HepG2 (cell line): ENCODE data around the gene CCDC70. TPM values are rescaled to one million over a fixed set of nuclear protein-coding genes. Genes with fewer than 3 reads are reported as not detected.

Experiments
- ATAC-seq: fragments of 200-7000 bp; cut with Tn5 transposase; 3 replicates; pipeline ENCODE4 v1.9.1; 2020; ENCODE audit warnings: mild to moderate bottlenecking, moderate library complexity
- BruUV-seq: library from RNA; stranded (reverse); fragments of 400-500 nt; replicated peaks from 2 replicates; lab custom pipeline; 2021; lab: Mats Ljungman, UMichigan
- CTCF ChIA-PET: fragments of 300-600 bp; formaldehyde crosslinking; extraction: SDS; loops from one replicate; lab custom pipeline; 2021; ENCODE audit warnings: low total read pairs, inconsistent platforms, low intra/inter-chr PET ratio; lab: Yijun Ruan, JAX
- POLR2A ChIA-PET: fragments of 350-600 bp; sonication (Branson Sonifier 250); formaldehyde crosslinking; loops from one replicate; lab custom pipeline; 2020; ENCODE audit warnings: antibody characterized with exemption, inconsistent platforms; lab: Yijun Ruan, JAX
- DNase-seq: peaks from one replicate; pipeline ENCODE4 v3.0.0-alpha.2; 2015; ENCODE audit warnings: low spot score
- FAIRE-seq: peaks from 3 replicates; lab custom pipeline; 2011; peaks lifted over from hg19 to GRCh38; lab: Jason Lieb, UNC
- H2AFZ ChIP-seq: one replicate; pipeline ENCODE4 v1.6.1; 2011; ENCODE audit warnings: low read length, inconsistent platforms
- H3K27ac ChIP-seq: fragments of 300-600 bp; 3 replicates; pipeline ENCODE4 v1.8.0; 2011; ENCODE audit warnings: mixed run types, mild to moderate bottlenecking, mixed read lengths, low read length, inconsistent platforms; ENCODE audit not compliant: insufficient read depth; ENCODE audit errors: extremely low read length
- H3K27me3 ChIP-seq, 2 experiments: fragments of 200-600 bp in 1 of 2; 2 replicates in 1 of 2; 3 replicates in 1 of 2; pipeline versions ENCODE4 v1.6.0 to v1.8.0; 2011; ENCODE audit warnings: low read length in 2 of 2, mild to moderate bottlenecking in 2 of 2, moderate library complexity in 2 of 2, inconsistent platforms in 1 of 2; ENCODE audit not compliant: insufficient read depth in 2 of 2, control insufficient read depth in 1 of 2
- H3K36me3 ChIP-seq, 2 experiments: fragments of 200-600 bp in 1 of 2; replicated peaks in 1 of 2; 2 replicates in 1 of 2; 3 replicates in 1 of 2; pipeline versions ENCODE4 v1.5.1 to v1.8.0; 2011; ENCODE audit warnings: low read length in 2 of 2, inconsistent platforms in 1 of 2; ENCODE audit not compliant: insufficient read depth in 2 of 2, control insufficient read depth in 1 of 2
- H3K4me1 ChIP-seq: 2 replicates; pipeline ENCODE4 v1.5.1; 2012; ENCODE audit warnings: low read length, inconsistent platforms; ENCODE audit not compliant: insufficient read depth
- H3K4me2 ChIP-seq: 2 replicates; pipeline ENCODE4 v1.6.0; 2011; ENCODE audit warnings: low read depth, low read length, inconsistent platforms
- H3K4me3 ChIP-seq, 3 experiments: fragments of 200-600 bp in 1 of 3; sonication (generic), shearing (Covaris generic) in 1 of 3; replicated peaks in 1 of 3; 2 replicates each; pipeline ENCODE4 v1.5.1; 2011 to 2016; ENCODE audit warnings: low read length in 3 of 3, inconsistent platforms in 2 of 3, low read depth in 2 of 3, mild to moderate bottlenecking in 2 of 3, control low read depth in 1 of 3, mixed read lengths in 1 of 3; ENCODE audit not compliant: insufficient read depth in 1 of 3
- H3K79me2 ChIP-seq: one replicate; pipeline ENCODE4 v1.6.1; 2011; ENCODE audit warnings: low read length, inconsistent platforms; ENCODE audit not compliant: insufficient read depth
- H3K9ac ChIP-seq: 2 replicates; pipeline ENCODE4 v1.6.0; 2011; ENCODE audit warnings: mild to moderate bottlenecking, low read depth, low read length, inconsistent platforms; ENCODE audit not compliant: insufficient read depth
- H3K9me3 ChIP-seq: 2 replicates; pipeline ENCODE4 v1.5.1; 2012; ENCODE audit warnings: mild to moderate bottlenecking, low read length
- H4K20me1 ChIP-seq: 2 replicates; pipeline ENCODE4 v1.6.0; 2011; ENCODE audit warnings: inconsistent platforms, mild to moderate bottlenecking, low read length, moderate library complexity; ENCODE audit not compliant: insufficient read depth
- EEA1 ChIP-seq: sonication (generic); formaldehyde crosslinking; IDR thresholded peaks from 2 replicates; pipeline ENCODE4 v1.5.1; 2020; ENCODE audit warnings: mild to moderate bottlenecking, missing genetic modification reagents, borderline replicate concordance
- MIER3 ChIP-seq: IDR thresholded peaks from 2 replicates; pipeline ENCODE4 v1.6.1; 2016; ENCODE audit warnings: missing compliant biosample characterization, borderline replicate concordance
- NRL ChIP-seq: sonication (generic); formaldehyde crosslinking; IDR thresholded peaks from 2 replicates; pipeline ENCODE4 v1.5.0; 2020; ENCODE audit warnings: missing genetic modification reagents, mild to moderate bottlenecking, moderate library complexity, borderline replicate concordance
- PAF1 ChIP-seq: IDR thresholded peaks from 2 replicates; pipeline ENCODE4 v1.6.1; 2016; ENCODE audit warnings: missing genetic modification reagents, missing compliant biosample characterization
- RFXANK ChIP-seq: IDR thresholded peaks from 2 replicates; pipeline ENCODE4 v1.6.1; 2016
- SRSF1 ChIP-seq: fragments of 200-400 bp; formaldehyde crosslinking; optimal IDR thresholded peaks from 2 replicates; pipeline ENCODE3; 2017; ENCODE audit warnings: mild to moderate bottlenecking, low read depth, low read length, moderate library complexity
- U2AF2 ChIP-seq: fragments of 200-400 bp; formaldehyde crosslinking; IDR thresholded peaks from 2 replicates; pipeline ENCODE4 v1.6.1; 2017; ENCODE audit warnings: low read depth, mild to moderate bottlenecking, low read length
- ZFP90 ChIP-seq: sonication (generic); formaldehyde crosslinking; IDR thresholded peaks from 2 replicates; pipeline ENCODE4 v1.8.0; 2022; ENCODE audit warnings: missing genetic modification reagents, mild to moderate bottlenecking, inconsistent platforms, borderline replicate concordance
- ZNF383 ChIP-seq: sonication (generic); formaldehyde crosslinking; IDR thresholded peaks from 2 replicates; pipeline ENCODE4 v1.4.0; 2020; ENCODE audit warnings: missing genetic modification reagents, mild to moderate bottlenecking, borderline replicate concordance
- ZNF660 ChIP-seq: sonication (generic); formaldehyde crosslinking; IDR thresholded peaks from 2 replicates; pipeline ENCODE4 v1.5.1; 2020; ENCODE audit warnings: mild to moderate bottlenecking, low read depth, missing genetic modification reagents, borderline replicate concordance
- ZNF772 ChIP-seq: sonication (generic); formaldehyde crosslinking; IDR thresholded peaks from 2 replicates; pipeline ENCODE4 v1.5.0; 2020; ENCODE audit warnings: mild to moderate bottlenecking, missing genetic modification reagents
- WGBS: methylation state at CpG from one replicate; pipeline ENCODE4 v1.1.6; 2017; ENCODE audit warnings: low lambda C conversion rate; 5-methylcytosine and 5-hydroxymethylcytosine counted together
- in situ Hi-C: cut with HindIII; loops from 2 replicates; pipeline ENCODE4 v1.10.0; 2017; ENCODE audit warnings: low pct_unique_long_range_greater_than_20kb; ENCODE audit not compliant: extremely low pct_ligation_motif_present
- intact Hi-C: fragments of 100-400 bp; cut with micrococcal nuclease; formaldehyde crosslinking; loops from one replicate; pipeline ENCODE4 v1.10.0; 2022; ENCODE audit not compliant: unreplicated experiment
- polyA plus RNA-seq, 8 experiments: library from polyadenylated mRNA; depleted of rRNA in 3 of 8; stranded (reverse) in 7 of 8; unstranded in 1 of 8; fragments of >200 nt; fragmentation: Illumina TruSeq in 4 of 8; extraction: Trizol in 4 of 8; gene quantifications; 2 replicates each; pipeline versions ENCODE4 v1.2.1 to v1.2.3, GENCODE V29; 2011 to 2016; ENCODE audit warnings: low read depth in 4 of 8, missing spikeins in 1 of 8, mixed read lengths in 1 of 8; ENCODE audit not compliant: insufficient read depth in 1 of 8
- total RNA-seq, 5 experiments: library from RNA; depleted of rRNA; stranded (reverse); fragments of >200 nt; fragmentation: Illumina TruSeq; extraction: Trizol; gene quantifications; 2 replicates each; pipeline ENCODE4 v1.2.3, GENCODE V29; 2016; ENCODE audit warnings: low read depth in 1 of 5
- TF ChIP-seq, protein P1 (sequence below): sonication (generic); formaldehyde crosslinking; conservative IDR thresholded peaks from 2 replicates; pipeline ENCODE4 v1.4.0; 2020; ENCODE audit warnings: missing genetic modification reagents
- TF ChIP-seq, protein P2 (sequence below): IDR thresholded peaks from 2 replicates; pipeline ENCODE4 v1.6.1; 2012; ENCODE audit warnings: inconsistent platforms
- TF ChIP-seq, protein P3 (sequence below): sonication (generic); formaldehyde crosslinking; IDR thresholded peaks from 2 replicates; pipeline ENCODE4 v1.4.0; 2020; ENCODE audit warnings: low read depth, missing genetic modification reagents
- TF ChIP-seq, protein P4 (sequence below): sonication (generic); formaldehyde crosslinking; IDR thresholded peaks from 2 replicates; pipeline ENCODE4 v1.8.1; 2023; ENCODE audit warnings: mild to moderate bottlenecking, missing genetic modification reagents
- TF ChIP-seq, protein P5 (sequence below): sonication (generic); formaldehyde crosslinking; IDR thresholded peaks from 2 replicates; pipeline ENCODE4 v1.8.1; 2023; ENCODE audit warnings: mild to moderate bottlenecking, missing genetic modification reagents

The CCDC70 gene
- total and polyA plus RNA-seq, 2 of the 13 experiments (the other 11 are each of a cell fraction or from before 2014, with no cell fraction given) = 0.13 TPM; not detected in 1

DNA sequence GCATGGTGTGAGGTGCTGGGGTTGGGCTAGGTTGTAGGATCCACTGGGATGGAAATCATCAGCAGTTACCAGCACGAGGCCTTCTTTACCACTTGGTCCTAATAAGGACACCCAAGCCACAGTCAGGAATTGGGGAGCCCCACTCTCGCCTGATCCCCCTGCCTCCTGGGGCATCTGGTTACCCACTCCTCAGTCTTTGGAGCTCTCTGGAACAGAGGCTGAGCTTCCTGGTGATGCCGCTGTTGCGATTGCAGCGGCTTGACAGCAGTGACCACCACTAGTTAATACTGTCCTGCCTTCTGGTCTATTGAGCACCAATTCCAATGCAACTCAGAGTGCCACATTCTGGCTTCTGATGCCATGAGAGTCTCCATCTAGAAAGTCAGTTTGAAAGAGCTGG, 30.2 kb upstream of the CCDC70 start:
- no peak for DNase-seq
- no peak for FAIRE-seq
- 94% methylated on average over 3 of the region's 5 CpGs for WGBS
- Histone ChIP-seq H3K79me2 (no peaks in the 10 kb centered on the region), H4K20me1 (no peaks in the 10 kb centered on the region), H3K4me1 (no peaks in the 10 kb centered on the region), H3K27me3 (no peaks in the 10 kb centered on the region), H3K9ac (no peak overlapping the region), H3K9me3 (no peaks in the 10 kb centered on the region), H3K27ac (no peak overlapping the region), H3K36me3 (no peaks in the 10 kb centered on the region), H2AFZ (no peak overlapping the region)
- POLR2A ChIA-PET = no interaction called here
- intact Hi-C loops = no loop called here
- in situ Hi-C loops = no loop called here
- no peak for ATAC-seq
- no peak for TF ChIP-seq ZNF660 (CRISPR knock-in tag)
- TF ChIP-seq, protein P1, sequence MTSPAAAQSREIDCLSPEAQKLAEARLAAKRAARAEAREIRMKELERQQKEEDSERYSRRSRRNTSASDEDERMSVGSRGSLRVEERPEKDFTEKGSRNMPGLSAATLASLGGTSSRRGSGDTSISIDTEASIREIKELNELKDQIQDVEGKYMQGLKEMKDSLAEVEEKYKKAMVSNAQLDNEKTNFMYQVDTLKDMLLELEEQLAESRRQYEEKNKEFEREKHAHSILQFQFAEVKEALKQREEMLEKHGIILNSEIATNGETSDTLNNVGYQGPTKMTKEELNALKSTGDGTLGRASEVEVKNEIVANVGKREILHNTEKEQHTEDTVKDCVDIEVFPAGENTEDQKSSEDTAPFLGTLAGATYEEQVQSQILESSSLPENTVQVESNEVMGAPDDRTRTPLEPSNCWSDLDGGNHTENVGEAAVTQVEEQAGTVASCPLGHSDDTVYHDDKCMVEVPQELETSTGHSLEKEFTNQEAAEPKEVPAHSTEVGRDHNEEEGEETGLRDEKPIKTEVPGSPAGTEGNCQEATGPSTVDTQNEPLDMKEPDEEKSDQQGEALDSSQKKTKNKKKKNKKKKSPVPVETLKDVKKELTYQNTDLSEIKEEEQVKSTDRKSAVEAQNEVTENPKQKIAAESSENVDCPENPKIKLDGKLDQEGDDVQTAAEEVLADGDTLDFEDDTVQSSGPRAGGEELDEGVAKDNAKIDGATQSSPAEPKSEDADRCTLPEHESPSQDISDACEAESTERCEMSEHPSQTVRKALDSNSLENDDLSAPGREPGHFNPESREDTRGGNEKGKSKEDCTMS = no peak
- TF ChIP-seq ZNF772 = no peak
- TF ChIP-seq ZNF383 (CRISPR knock-in tag) = no peak
- TF ChIP-seq RFXANK = no peak
- TF ChIP-seq MIER3 (CRISPR knock-in tag) = no peak
- no peak for TF ChIP-seq ZFP90
- TF ChIP-seq SRSF1 = no peak
- TF ChIP-seq PAF1 (CRISPR knock-in tag) = no peak
- TF ChIP-seq, protein P2, sequence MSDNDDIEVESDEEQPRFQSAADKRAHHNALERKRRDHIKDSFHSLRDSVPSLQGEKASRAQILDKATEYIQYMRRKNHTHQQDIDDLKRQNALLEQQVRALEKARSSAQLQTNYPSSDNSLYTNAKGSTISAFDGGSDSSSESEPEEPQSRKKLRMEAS = no peak
- TF ChIP-seq EEA1 (CRISPR knock-in tag) = no peak
- TF ChIP-seq, protein P3, sequence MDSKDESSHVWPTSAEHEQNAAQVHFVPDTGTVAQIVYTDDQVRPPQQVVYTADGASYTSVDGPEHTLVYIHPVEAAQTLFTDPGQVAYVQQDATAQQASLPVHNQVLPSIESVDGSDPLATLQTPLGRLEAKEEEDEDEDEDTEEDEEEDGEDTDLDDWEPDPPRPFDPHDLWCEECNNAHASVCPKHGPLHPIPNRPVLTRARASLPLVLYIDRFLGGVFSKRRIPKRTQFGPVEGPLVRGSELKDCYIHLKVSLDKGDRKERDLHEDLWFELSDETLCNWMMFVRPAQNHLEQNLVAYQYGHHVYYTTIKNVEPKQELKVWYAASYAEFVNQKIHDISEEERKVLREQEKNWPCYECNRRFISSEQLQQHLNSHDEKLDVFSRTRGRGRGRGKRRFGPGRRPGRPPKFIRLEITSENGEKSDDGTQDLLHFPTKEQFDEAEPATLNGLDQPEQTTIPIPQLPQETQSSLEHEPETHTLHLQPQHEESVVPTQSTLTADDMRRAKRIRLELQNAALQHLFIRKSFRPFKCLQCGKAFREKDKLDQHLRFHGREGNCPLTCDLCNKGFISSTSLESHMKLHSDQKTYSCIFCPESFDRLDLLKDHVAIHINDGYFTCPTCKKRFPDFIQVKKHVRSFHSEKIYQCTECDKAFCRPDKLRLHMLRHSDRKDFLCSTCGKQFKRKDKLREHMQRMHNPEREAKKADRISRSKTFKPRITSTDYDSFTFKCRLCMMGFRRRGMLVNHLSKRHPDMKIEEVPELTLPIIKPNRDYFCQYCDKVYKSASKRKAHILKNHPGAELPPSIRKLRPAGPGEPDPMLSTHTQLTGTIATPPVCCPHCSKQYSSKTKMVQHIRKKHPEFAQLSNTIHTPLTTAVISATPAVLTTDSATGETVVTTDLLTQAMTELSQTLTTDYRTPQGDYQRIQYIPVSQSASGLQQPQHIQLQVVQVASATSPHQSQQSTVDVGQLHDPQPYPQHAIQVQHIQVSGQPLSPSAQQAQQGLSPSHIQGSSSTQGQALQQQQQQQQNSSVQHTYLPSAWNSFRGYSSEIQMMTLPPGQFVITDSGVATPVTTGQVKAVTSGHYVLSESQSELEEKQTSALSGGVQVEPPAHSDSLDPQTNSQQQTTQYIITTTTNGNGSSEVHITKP (CRISPR knock-in tag) = no peak
- TF ChIP-seq U2AF2 = no peak
- TF ChIP-seq, protein P4, sequence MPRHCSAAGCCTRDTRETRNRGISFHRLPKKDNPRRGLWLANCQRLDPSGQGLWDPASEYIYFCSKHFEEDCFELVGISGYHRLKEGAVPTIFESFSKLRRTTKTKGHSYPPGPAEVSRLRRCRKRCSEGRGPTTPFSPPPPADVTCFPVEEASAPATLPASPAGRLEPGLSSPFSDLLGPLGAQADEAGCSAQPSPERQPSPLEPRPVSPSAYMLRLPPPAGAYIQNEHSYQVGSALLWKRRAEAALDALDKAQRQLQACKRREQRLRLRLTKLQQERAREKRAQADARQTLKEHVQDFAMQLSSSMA (CRISPR knock-in tag) = no peak
- TF ChIP-seq, protein P5, sequence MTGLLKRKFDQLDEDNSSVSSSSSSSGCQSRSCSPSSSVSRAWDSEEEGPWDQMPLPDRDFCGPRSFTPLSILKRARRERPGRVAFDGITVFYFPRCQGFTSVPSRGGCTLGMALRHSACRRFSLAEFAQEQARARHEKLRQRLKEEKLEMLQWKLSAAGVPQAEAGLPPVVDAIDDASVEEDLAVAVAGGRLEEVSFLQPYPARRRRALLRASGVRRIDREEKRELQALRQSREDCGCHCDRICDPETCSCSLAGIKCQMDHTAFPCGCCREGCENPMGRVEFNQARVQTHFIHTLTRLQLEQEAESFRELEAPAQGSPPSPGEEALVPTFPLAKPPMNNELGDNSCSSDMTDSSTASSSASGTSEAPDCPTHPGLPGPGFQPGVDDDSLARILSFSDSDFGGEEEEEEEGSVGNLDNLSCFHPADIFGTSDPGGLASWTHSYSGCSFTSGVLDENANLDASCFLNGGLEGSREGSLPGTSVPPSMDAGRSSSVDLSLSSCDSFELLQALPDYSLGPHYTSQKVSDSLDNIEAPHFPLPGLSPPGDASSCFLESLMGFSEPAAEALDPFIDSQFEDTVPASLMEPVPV (CRISPR knock-in tag) = no peak
- no peak for TF ChIP-seq NRL (CRISPR knock-in tag)
- TF ChIP-seq, all 625 proteins: peak for 0
- Histone ChIP-seq H3K4me3 (no peak overlapping the region), H3K4me2 (no peak overlapping the region)
- no TSS peak for BruUV-seq
- CTCF ChIA-PET = no interaction called here
